Mononuclear cell (primary cell): ENCODE results near the gene COG2. TPM values are rescaled to one million over a fixed set of nuclear protein-coding genes. Genes with fewer than 3 reads are reported as not detected.
"Not testable (repeated sequence)": the region's sequence is repeated elsewhere in the genome, so short reads cannot be mapped to it uniquely, and the experiment has no call there.

Experiments
- H3K27me3 ChIP-seq: 2 replicates; pipeline ENCODE4 v1.6.0; 2011; ENCODE audit warnings: low read length, control low read depth; ENCODE audit not compliant: insufficient read depth
- H3K4me1 ChIP-seq: 2 replicates; pipeline ENCODE4 v1.5.1; 2011; ENCODE audit warnings: mild to moderate bottlenecking, low read length, control low read depth; ENCODE audit not compliant: insufficient read depth
- H3K4me3 ChIP-seq: 2 replicates; pipeline ENCODE4 v1.5.1; 2011; ENCODE audit warnings: mild to moderate bottlenecking, low read length, moderate library complexity
- H3K9me3 ChIP-seq: 2 replicates; pipeline ENCODE4 v1.5.1; 2011; ENCODE audit warnings: low read depth, mild to moderate bottlenecking, control low read depth, low read length
- total RNA-seq: library from RNA; depleted of rRNA; stranded (reverse); fragments of >200 nt; gene quantifications from one replicate; pipeline ENCODE4 v1.2.3, GENCODE V29; 2012

The COG2 gene
- total RNA-seq, 1 donor = 18.9 TPM

- no peaks in the 10 kb centered on the region for H3K9me3 ChIP-seq
- no peaks in the 10 kb centered on the region for H3K4me1 ChIP-seq
- H3K4me3 ChIP-seq = no peak overlapping the region
- H3K27me3 ChIP-seq = no peaks in the 10 kb centered on the region
These were observed 54.6 kb downstream of the COG2 start for GRCh38 chr1:230696722-230697437.

DNA sequence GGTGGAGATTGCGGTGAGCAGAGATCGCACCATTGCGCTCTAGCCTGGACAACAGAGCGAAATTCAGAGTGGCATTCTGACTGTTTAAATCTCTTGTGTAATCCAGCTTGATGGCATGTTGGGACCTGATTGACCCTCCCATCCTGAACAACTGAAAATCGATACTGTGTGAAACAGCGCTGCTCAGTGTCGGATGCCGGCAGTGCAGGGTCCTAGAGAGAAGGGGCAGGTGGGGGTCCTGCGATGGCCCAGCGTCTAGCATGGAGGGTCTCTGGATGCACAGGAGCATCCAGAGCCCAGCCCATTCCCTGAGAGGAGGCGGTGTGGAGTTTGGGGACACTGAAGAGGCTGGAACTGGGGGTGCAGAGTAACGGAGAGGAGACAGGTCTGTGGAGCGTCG lies 55.8 kb downstream of the COG2 start:
- H3K27me3 ChIP-seq = no peaks in the 10 kb centered on the region
- H3K4me3 ChIP-seq = no peak overlapping the region
- no peaks in the 10 kb centered on the region for H3K9me3 ChIP-seq
- H3K4me1 ChIP-seq = no peaks in the 10 kb centered on the region

GRCh38 chr1:230698964-230699363 lies 56.7 kb downstream of the COG2 start:
- not testable (repeated sequence) for H3K9me3 ChIP-seq, H3K4me3 ChIP-seq, H3K4me1 ChIP-seq, H3K27me3 ChIP-seq

DNA sequence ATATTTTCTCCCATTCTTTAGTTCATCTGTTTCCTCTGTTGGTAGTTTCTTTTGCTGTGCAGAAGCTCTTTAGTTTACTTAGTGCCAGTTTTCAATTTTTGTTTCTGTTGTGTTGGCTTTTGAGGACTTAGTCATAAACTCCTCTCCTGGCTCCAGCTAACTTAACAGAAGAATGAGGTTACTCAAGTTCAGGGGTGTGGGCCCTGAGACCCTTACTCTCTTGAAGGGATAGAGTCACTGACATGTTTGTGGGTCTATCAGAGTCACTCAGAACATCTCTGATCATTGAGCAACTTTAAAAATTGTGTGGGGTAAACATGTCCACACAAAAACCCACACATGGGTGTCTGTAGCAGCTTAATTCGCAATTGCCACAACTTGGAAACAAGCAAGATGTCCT lies 57.4 kb downstream of the COG2 start:
- Histone ChIP-seq H3K9me3 (no peaks in the 10 kb centered on the region), H3K4me3 (no peak overlapping the region), H3K27me3 (no peaks in the 10 kb centered on the region), H3K4me1 (no peaks in the 10 kb centered on the region)

GRCh38 chr1:230700132-230700531 lies 57.9 kb downstream of the COG2 start:
- Histone ChIP-seq H3K27me3 (no peaks in the 10 kb centered on the region), H3K4me3 (no peak overlapping the region), H3K4me1 (no peaks in the 10 kb centered on the region), H3K9me3 (no peaks in the 10 kb centered on the region)

- H3K27me3 ChIP-seq = no peaks in the 10 kb centered on the region
- H3K4me3 ChIP-seq = no peak overlapping the region
- H3K9me3 ChIP-seq = no peaks in the 10 kb centered on the region
- H3K4me1 ChIP-seq = no peaks in the 10 kb centered on the region
These were observed 59.2 kb downstream of the COG2 start for GRCh38 chr1:230701434-230701833.

DNA sequence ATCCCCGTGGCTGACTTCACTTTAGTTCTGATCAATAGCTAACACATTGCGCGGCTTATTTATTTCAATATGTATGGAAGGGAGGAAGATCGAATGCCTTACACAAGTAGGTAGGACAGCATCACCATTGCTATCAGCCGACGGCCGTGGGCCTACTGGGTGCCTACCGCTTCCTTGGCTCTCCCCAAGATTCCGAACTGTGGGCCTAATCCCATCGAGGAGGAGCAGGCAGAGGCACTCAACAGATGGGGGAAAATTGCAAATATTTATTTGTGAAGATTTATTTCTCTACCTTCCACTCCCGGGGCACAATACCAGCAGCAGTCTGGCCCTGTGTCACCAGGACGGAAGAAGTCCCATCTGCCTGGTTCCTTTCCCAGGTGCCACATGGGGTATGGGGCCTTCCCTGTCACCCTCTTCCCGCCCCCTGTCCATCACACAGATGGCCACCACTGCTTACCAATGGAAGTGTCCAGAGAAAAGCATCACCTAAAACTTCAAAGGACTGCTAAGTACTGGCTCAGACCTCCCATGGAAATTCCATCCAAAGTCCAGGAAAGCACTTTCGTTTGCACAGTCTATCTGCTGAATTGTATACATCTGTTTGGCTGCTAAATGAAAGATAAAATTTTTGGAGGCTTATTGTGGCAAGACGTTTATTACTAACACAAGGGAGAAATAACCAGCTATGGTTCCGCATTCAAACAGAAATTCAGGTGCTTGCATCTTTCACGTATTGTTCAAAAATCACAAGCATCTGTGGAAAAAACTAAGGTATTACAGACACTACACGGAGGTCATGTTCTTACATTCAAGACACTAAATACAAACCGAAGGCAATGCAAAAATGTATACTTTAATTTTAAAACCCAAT lies 59.9 kb downstream of the COG2 start:
- Histone ChIP-seq H3K27me3 (no peaks in the 10 kb centered on the region), H3K4me1 (no peaks in the 10 kb centered on the region), H3K4me3 (no peak overlapping the region), H3K9me3 (no peaks in the 10 kb centered on the region)

GRCh38 chr1:230702934-230703678 lies 60.8 kb downstream of the COG2 start:
- Histone ChIP-seq H3K4me1 (no peaks in the 10 kb centered on the region), H3K4me3 (no peak overlapping the region), H3K9me3 (no peaks in the 10 kb centered on the region), H3K27me3 (no peaks in the 10 kb centered on the region)

GRCh38 chr1:230703679-230704385 lies 61.6 kb downstream of the COG2 start:
- Histone ChIP-seq H3K9me3 (no peaks in the 10 kb centered on the region), H3K4me1 (no peaks in the 10 kb centered on the region), H3K4me3 (no peak overlapping the region), H3K27me3 (no peaks in the 10 kb centered on the region)

DNA sequence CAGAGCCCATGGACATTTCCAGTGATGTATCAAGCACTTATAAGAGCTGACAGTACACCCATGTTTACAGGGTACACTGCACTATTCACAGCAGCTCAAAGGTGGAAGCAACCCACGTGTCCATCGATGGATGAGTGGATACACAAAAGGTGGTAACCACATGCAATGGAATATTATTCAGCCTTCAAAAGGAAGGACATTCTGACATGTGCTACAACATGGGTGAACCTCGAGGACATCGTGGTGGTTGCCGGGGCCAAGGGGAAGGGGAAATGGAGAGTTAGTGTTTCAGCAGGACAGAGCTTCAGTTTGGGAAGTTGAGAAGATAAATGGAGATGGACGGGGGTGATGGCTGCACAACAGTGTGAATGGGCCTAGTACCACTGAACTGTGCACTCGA lies 62.5 kb downstream of the COG2 start:
- Histone ChIP-seq H3K4me1 (no peaks in the 10 kb centered on the region), H3K4me3 (no peak overlapping the region), H3K27me3 (no peaks in the 10 kb centered on the region), H3K9me3 (no peaks in the 10 kb centered on the region)

- Histone ChIP-seq H3K27me3 (no peaks in the 10 kb centered on the region), H3K4me1 (no peaks in the 10 kb centered on the region), H3K4me3 (no peak overlapping the region), H3K9me3 (no peaks in the 10 kb centered on the region)
These were observed 63.2 kb downstream of the COG2 start for GRCh38 chr1:230705289-230706019.

DNA sequence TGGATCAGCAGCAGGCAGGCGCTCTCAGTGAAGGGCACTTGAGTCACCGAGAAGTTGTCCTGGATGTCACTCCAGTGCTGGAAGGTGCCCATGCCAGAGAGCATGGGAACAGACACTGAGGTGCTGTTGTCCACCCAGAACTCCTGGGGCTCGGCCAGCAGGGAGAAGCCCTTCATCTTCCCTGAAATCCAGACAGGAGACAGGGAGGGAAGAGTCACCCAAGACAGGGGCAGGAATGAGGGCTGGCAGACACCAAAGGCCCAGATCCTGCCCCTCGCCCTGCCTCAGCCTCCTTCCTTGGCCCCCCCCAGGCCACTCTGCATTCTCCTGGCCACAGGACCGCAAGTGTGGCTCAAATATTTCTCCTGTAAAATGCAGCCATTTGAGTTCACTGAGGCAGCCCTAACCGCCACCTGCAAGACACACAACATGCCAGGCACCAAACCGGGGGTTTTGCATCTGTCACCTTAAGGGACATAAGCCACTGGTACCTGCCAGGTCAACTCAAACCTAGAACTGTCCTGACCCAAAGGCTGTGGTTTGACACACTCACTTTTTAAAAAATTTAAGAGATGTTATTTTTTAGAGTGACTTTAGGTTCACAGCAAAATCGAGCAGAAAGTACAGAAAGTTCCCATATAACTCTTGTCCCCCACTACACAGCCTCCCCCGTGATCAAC lies 63.9 kb downstream of the COG2 start:
- H3K4me3 ChIP-seq = no peak overlapping the region
- H3K27me3 ChIP-seq = no peaks in the 10 kb centered on the region
- no peaks in the 10 kb centered on the region for H3K9me3 ChIP-seq
- no peaks in the 10 kb centered on the region for H3K4me1 ChIP-seq

DNA sequence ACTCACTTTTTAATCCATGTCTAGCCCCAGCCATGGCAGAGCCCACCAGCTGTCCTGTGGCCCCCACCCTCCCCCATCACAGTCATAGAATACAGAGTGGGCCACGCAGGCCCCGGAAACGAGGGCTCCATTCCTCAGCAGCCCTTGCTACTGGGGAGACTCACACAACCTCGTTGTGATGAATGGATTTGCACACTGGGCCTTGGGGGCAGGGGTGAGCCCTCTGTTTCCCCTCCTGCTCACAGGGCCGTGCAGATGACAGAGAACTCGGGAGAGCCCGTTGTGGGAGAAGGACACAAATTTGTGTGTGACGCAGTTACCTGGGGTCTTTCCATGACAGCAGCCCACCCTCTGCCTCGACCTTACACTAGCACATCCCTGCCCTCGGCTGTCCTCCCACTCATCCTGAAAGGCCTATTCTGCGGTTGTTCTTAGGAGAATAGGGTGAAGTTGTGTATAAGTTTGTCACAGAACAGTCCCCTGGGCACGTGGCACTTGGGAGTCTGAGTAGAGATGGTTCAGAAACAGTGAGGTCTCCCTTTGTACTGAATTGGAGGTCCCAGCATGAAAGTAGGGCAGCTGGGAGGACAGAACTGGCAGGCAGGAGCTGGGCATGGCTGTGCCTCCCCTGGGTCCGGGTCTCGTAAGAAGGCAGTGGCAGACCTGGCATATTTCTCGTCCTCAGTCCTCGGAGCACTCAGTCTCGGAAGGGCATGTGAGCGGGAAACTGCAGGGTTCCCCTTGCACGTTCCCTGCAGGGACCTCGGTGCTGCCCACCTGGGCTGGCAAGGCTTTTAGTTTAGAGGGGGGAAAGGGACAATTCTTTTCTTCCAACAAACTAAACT lies 64.8 kb downstream of the COG2 start:
- no peaks in the 10 kb centered on the region for H3K27me3 ChIP-seq
- H3K9me3 ChIP-seq = no peaks in the 10 kb centered on the region
- H3K4me1 ChIP-seq = no peaks in the 10 kb centered on the region
- no peak overlapping the region for H3K4me3 ChIP-seq
